DOHH2 (cell line): ENCODE results near the gene SYCP2.

Experiments
- CTCF ChIP-seq: fragments of 200-600 bp; sonication (generic); IDR thresholded peaks from one replicate; pipeline ENCODE4 v1.5.1; 2014; ENCODE audit warnings: antibody characterized with exemption, mild to moderate bottlenecking, low read depth, low read length; ENCODE audit not compliant: poor library complexity, severe bottlenecking
- EZH2phosphoT487 ChIP-seq: fragments of 200-600 bp; sonication (generic); IDR thresholded peaks from 2 replicates; pipeline ENCODE4 v1.6.1; 2017; ENCODE audit warnings: borderline replicate concordance, mild to moderate bottlenecking, antibody characterized with exemption, low read length, moderate library complexity, mixed read lengths

- TF ChIP-seq CTCF = no peak
- no peak for TF ChIP-seq EZH2phosphoT487
These were observed 24.6 kb downstream of the SYCP2 start for GRCh38 chr20:59908855-59909254.
